Tibial artery (tissue), 4 donors: ENCODE measurements around the gene TMEM260.
A peak's percentile ranks its signal among the peaks of the same experiment; 100 is the strongest.

Source experiments
- DNase-seq, 2 donors: peaks; one replicate each; pipeline ENCODE4 v3.0.0-alpha.2; 2019
- H3K27ac ChIP-seq, 2 donors: fragments of 200-600 bp; sonication (generic) in 1 of 2; 1 replicate in 1 of 2; 2 replicates in 1 of 2; pipeline ENCODE4 v1.5.1; 2018 to 2019; ENCODE audit warnings: mild to moderate bottlenecking in 1 of 2
- H3K27me3 ChIP-seq, 2 donors: fragments of 200-600 bp; sonication (generic) in 1 of 2; one replicate each; pipeline versions ENCODE4 v1.5.1 to v1.6.0; 2016 to 2019
- H3K36me3 ChIP-seq, 3 donors: fragments of 200-600 bp; sonication (generic) in 2 of 3; one replicate each; pipeline ENCODE4 v1.5.1; 2016 to 2019; ENCODE audit warnings: mild to moderate bottlenecking in 2 of 3
- H3K4me1 ChIP-seq, 4 donors: fragments of 200-600 bp; sonication (generic) in 2 of 4; 1 replicate in 3 of 4; 2 replicates in 1 of 4; pipeline ENCODE4 v1.5.1; 2016 to 2019
- H3K4me3 ChIP-seq, 2 donors: fragments of 200-600 bp; sonication (generic) in 1 of 2; 1 replicate in 1 of 2; 2 replicates in 1 of 2; pipeline ENCODE4 v1.5.1; 2018 to 2019; ENCODE audit warnings: mild to moderate bottlenecking in 2 of 2
- H3K9me3 ChIP-seq, 3 donors: fragments of 200-600 bp; sonication (generic) in 1 of 3; one replicate each; pipeline ENCODE4 v1.5.1; 2016 to 2019
- CTCF ChIP-seq, 2 experiments: fragments of 200-600 bp in 1 of 2; fragments of 450-650 bp in 1 of 2; IDR thresholded peaks; one replicate each; pipeline ENCODE4 v1.5.1; 2017 to 2019; ENCODE audit warnings: antibody characterized with exemption in 2 of 2, mild to moderate bottlenecking in 1 of 2, moderate library complexity in 1 of 2
- intact Hi-C: fragments of 100-400 bp; cut with DNase I; formaldehyde crosslinking; loops from one replicate; pipeline ENCODE4 v1.15.0; 2023; ENCODE audit warnings: low total_unique reads

The TMEM260 gene

GRCh38 chr14:56562883-56563282, 16.7 kb upstream of the TMEM260 start:
- no peaks in the 10 kb centered on the region for H3K36me3 ChIP-seq
- no peak for DNase-seq
- H3K27ac ChIP-seq: no peak overlapping the region
- no peak overlapping the region for H3K4me3 ChIP-seq
- no peaks in the 10 kb centered on the region for H3K9me3 ChIP-seq
- TF ChIP-seq CTCF (IDR thresholded peaks at IDR 0.05): no peak
- no peaks in the 10 kb centered on the region for H3K4me1 ChIP-seq
- peaks cover 0 to 3% of the 10 kb centered on the region in 2 donors for H3K27me3 ChIP-seq
- intact Hi-C loops: no loop called here

DNA sequence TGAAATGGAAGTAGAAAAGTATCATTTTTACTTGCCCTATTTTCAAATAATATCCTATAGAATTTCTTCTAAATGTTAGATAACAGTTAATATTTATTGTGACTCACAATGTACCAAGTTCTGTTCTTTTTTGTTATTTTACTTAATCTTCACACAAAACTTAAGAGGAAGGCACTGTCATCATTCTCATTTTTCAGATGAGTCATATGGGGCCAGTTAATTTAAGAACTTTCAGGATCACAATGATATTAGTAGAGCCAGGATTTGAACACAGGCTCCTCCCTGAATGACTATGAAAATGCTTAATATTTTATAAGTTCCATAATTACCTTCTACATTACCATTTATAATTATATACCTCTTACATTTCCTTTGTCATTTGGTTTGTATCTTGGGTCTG, 10.4 kb upstream of the TMEM260 start:
- intact Hi-C loops: no loop called here
- Histone ChIP-seq H3K27ac (no peak overlapping the region), H3K4me3 (no peak overlapping the region), H3K4me1 (no peaks in the 10 kb centered on the region), H3K27me3 (no peaks in the 10 kb centered on the region), H3K9me3 (no peaks in the 10 kb centered on the region), H3K36me3 (no peaks in the 10 kb centered on the region)
- no peak for DNase-seq
- TF ChIP-seq CTCF (IDR thresholded peaks at IDR 0.05): no peak

DNA sequence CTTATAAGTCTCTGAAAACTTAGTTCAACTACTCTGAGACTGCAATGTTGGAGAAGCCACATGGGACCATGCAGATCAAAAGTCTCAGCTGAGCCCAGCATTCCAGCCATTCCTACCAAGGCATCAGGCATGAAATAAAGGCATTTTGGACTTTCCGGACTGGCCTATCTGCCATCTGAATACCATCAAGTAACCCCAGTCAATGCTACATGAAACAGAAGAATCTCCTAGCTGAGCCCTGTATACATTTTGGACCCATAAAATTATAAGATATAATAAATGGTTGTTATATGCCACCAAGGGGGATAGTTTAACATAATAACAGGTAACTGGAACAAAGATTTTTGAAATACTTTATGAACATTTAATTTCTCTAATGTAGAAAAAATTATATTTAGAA, 9.3 kb upstream of the TMEM260 start:
- no peak for TF ChIP-seq CTCF (IDR thresholded peaks at IDR 0.05)
- intact Hi-C loops: no loop called here

DNA sequence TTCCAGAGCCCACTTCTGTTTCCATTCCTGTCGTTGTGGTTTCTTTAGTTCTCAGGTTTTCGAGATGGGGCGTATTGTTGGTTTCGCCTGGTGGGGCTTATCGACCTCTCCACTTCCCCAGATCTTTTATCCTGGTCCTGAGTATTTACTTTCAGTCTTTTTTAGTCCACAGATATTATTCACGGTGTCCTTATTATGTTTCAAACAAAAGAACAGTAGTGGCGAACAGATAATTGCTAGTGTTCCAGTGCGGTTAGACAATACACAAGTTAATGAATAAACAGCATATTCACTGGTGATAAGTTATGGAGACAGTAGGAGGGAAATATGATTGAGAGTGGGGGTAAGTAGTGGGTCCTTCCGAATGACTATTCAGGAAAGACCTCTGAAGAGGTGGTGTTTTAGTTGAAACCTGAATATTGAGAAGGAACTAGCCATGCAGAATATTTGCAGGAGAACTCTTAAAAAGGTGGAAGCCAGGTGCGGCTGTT, 668 bp downstream of the TMEM260 start:
- Histone ChIP-seq H3K4me1 (peaks cover 0 to 34% (median 13%) of the 10 kb centered on the region in 4 donors), H3K4me3 (peak overlapping the region; percentile 82 to 88), H3K27me3 (no peaks in the 10 kb centered on the region), H3K27ac (peak overlapping the region; percentile 81 to 85), H3K36me3 (peaks cover 0 to 1% (median 0%) of the 10 kb centered on the region in 3 donors), H3K9me3 (no peaks in the 10 kb centered on the region)
- DNase-seq: no peak
- intact Hi-C loops: no loop called here
- no peak for TF ChIP-seq CTCF (IDR thresholded peaks at IDR 0.05)

More for the DNA sequence above, 9.3 kb upstream of the TMEM260 start:
- H3K9me3 ChIP-seq: no peaks in the 10 kb centered on the region
- no peaks in the 10 kb centered on the region for H3K36me3 ChIP-seq
- H3K4me1 ChIP-seq: no peaks in the 10 kb centered on the region
- H3K4me3 ChIP-seq: no peak overlapping the region
- no peak for DNase-seq
- no peak overlapping the region for H3K27ac ChIP-seq
- no peaks in the 10 kb centered on the region for H3K27me3 ChIP-seq

- no peak for TF ChIP-seq CTCF (IDR thresholded peaks at IDR 0.05)
- H3K4me1 ChIP-seq: peaks cover 0 to 34% (median 13%) of the 10 kb centered on the region in 4 donors
- H3K36me3 ChIP-seq: peaks cover 3 to 10% (median 8%) of the 10 kb centered on the region in 3 donors
- H3K27me3 ChIP-seq: no peaks in the 10 kb centered on the region
- no peaks in the 10 kb centered on the region for H3K9me3 ChIP-seq
- intact Hi-C loops: no loop called here
- H3K27ac ChIP-seq: no peak overlapping the region
- DNase-seq: no peak
- peak overlapping the region; percentile 82 to 88 for H3K4me3 ChIP-seq
Observed at GRCh38 chr14:56581041-56581727, 1.6 kb downstream of the TMEM260 start.
